Epithelial cell of proximal tubule (primary cell): ENCODE measurements around the gene PBOV1. TPM values are rescaled to one million over a fixed set of nuclear protein-coding genes. Genes with fewer than 3 reads are reported as not detected.
A peak's percentile ranks its signal among the peaks of the same experiment; 100 is the strongest.
"Not testable (repeated sequence)": the region's sequence is repeated elsewhere in the genome, so short reads cannot be mapped to it uniquely, and the experiment has no call there.

Source experiments
- DNase-seq: peaks from one replicate; pipeline ENCODE4 v3.0.0-alpha.2; 2011; ENCODE audit warnings: low read depth
- H3K4me3 ChIP-seq: 2 replicates; pipeline ENCODE4 v1.5.1; 2011; ENCODE audit warnings: low read depth, mild to moderate bottlenecking, low read length
- CTCF ChIP-seq: conservative IDR thresholded peaks from 2 replicates; pipeline ENCODE4 v1.5.1; 2012; ENCODE audit warnings: low read depth, mild to moderate bottlenecking, low read length
- total RNA-seq: library from RNA; depleted of rRNA; stranded (reverse); fragments of >200 nt; gene quantifications from 2 replicates; pipeline ENCODE4 v1.2.3, GENCODE V29; 2015

The PBOV1 gene
- total RNA-seq, 1 donor from 2014 or later, result not detected

DNA sequence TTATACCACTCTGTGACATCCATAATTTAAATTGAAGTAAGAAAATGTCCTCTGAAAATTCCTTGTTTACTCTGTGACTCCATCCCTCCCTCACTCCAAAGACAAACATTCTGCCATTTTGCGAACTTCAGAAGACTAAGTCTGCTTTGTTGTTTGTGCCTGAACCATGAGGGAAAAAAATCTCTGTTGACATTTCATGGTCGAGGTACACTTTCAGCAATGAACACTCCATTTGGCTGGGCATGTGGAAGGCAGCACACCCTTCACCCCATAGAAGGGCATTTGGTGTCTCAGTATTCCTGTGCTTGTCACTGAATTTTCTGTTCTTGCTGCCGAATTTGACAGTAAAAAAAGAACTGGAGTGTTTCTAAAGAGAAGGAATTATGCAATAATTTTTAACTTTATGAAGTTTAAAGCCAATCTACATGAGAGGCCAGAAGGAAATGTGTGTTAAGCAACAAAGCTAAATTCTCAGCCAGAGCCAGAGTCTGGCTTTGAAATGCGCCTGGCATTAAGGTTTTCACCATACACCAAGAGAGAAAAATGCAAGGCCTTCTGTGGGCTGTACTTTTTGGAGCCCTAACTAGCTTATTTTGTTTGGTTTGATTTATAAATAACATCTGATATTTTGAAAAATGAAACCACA lies 4.7 kb upstream of the PBOV1 start:
- H3K4me3 ChIP-seq, result no peak overlapping the region
- DNase-seq, result no peak
- TF ChIP-seq CTCF, result no peak

- no peak for DNase-seq
- no peak for TF ChIP-seq CTCF
- no peak overlapping the region for H3K4me3 ChIP-seq
Observed at GRCh38 chr6:138219901-138220300, 1.6 kb upstream of the PBOV1 start.

DNA sequence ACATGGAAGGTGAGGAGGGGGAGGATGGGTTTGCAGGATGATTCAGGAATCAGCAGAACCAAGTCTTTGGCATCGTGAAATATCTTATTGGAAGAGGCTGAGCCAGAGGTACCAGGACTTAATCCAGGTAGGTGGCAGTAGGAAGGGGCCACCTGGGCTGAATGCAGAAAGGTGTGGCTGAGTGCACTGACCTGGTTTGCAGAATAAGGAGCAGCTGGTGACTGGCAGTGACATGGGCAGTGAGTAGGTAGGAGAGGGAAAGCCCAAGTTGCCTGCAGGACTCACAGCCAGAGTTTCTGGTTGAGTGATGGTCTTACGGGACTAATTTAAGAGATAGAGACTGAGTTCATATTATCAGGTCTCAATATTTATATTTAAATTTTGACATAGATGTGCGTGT lies 1.1 kb upstream of the PBOV1 start:
- no peak for DNase-seq
- TF ChIP-seq CTCF, result no peak
- no peak overlapping the region for H3K4me3 ChIP-seq

DNA sequence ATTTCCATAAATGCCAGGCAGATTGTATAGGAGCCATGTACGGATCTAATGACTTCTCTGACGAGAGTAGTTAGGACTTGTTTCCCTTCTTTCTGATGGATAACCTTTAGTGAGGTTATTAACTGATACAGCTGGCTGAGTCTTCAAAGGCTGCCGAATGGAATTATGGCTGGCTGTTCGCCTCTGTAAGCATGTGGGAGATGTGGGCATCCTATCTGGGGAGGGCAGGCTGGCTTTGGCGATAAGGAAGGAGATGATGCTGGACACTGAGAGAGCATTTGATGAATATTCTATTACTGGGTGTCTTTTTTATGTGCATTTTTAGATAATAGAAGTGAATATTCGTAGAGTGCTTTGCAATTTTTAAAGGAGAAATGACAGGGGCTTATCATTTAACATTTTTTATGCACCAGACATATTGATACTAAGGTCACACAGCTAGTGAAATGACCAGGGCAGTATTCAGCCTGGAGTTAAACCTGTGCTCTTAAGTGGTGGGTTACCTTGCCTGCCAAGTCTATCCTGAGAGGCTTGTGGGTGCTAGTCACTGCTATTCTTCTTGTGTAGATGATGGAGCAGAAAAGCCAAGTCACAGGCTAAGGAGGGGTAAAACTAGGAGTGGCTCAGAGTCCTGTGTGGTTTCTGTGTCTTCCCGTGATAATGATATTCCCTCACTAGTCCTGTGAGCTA lies 3.1 kb downstream of the PBOV1 start:
- H3K4me3 ChIP-seq, result no peak overlapping the region
- no peak for TF ChIP-seq CTCF
- DNase-seq, result no peak

DNA sequence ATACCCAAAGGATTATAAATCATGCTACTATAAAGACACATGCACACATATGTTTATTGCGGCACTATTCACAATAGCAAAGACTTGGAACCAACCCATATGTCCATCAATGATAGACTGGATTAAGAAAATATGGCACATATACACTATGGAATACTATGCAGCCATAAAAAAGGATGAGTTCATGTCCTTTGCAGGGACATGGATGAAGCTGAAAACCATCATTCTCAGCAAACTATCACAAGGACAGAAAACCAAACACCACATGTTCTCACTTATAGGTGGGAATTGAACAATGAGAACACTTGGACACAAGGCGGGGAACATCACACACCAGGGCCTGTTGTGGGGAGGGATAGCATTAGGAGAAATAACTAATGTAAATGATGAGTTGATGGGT lies 5.8 kb downstream of the PBOV1 start:
- not testable (repeated sequence) for DNase-seq, H3K4me3 ChIP-seq

DNA sequence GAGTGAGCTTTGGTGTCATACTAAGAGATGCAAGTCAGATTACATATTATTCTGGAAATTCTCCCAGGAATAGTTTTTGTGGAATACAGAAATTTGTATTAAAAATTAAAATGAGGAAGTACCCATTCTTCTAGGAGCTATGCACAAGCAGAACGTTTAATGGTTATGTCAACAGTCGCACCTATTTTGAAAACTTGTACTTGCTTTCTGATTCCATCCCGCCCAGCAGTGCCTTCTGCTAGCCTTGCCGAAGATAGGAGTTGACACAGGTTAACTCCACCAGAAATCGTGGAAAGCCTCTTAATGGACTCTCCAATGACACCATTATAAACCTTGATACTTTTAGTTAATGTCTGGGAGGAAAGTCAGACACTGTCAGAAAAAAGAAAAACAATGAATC lies 6.7 kb downstream of the PBOV1 start:
- H3K4me3 ChIP-seq, result no peak overlapping the region
- DNase-seq, result no peak
- TF ChIP-seq CTCF, result no peak

GRCh38 chr6:138211048-138211581 lies 7.2 kb downstream of the PBOV1 start:
- H3K4me3 ChIP-seq, result no peak overlapping the region
- no peak for DNase-seq
- peak; percentile 18 for TF ChIP-seq CTCF
